GM12864 (cell line): Measurements from ENCODE around the gene HS3ST3B1.

Source experiments
- DNase-seq: peaks from one replicate; pipeline ENCODE4 v3.0.0-alpha.2; 2011; ENCODE audit warnings: low read depth
- H3K4me3 ChIP-seq: 2 replicates; pipeline ENCODE4 v1.5.1; 2011; ENCODE audit warnings: mild to moderate bottlenecking, low read depth, low read length, control low read depth
- CTCF ChIP-seq: IDR thresholded peaks from 2 replicates; pipeline ENCODE4 v1.5.1; 2011; ENCODE audit warnings: low read depth, mild to moderate bottlenecking, moderate library complexity, low read length, control low read depth, inconsistent platforms; ENCODE audit errors: missing control alignments

HS3ST3B1 gene

GRCh38 chr17:14302431-14303099, 1.7 kb downstream of the HS3ST3B1 start:
- H3K4me3 ChIP-seq: peak overlapping the region; percentile 58
- DNase-seq: peak; percentile 29
- peak; percentile 77 for TF ChIP-seq CTCF

GRCh38 chr17:14303343-14304221, 2.7 kb downstream of the HS3ST3B1 start:
- no peak for TF ChIP-seq CTCF

GRCh38 chr17:14304222-14304772, 3.4 kb downstream of the HS3ST3B1 start:
- DNase-seq: no peak
- no peak for TF ChIP-seq CTCF
- H3K4me3 ChIP-seq: no peak overlapping the region

More at GRCh38 chr17:14303343-14304221, 2.7 kb downstream of the HS3ST3B1 start:
- H3K4me3 ChIP-seq: peak overlapping the region; percentile 58
- no peak for DNase-seq

GRCh38 chr17:14304773-14305517, 4.1 kb downstream of the HS3ST3B1 start:
- H3K4me3 ChIP-seq: no peak overlapping the region
- DNase-seq: no peak
- no peak for TF ChIP-seq CTCF

- no peak for TF ChIP-seq CTCF
- H3K4me3 ChIP-seq: no peak overlapping the region
- DNase-seq: no peak
These were observed 5.1 kb downstream of the HS3ST3B1 start for GRCh38 chr17:14305785-14306496.

GRCh38 chr17:14306596-14306995, 5.7 kb downstream of the HS3ST3B1 start:
- no peak for DNase-seq
- no peak overlapping the region for H3K4me3 ChIP-seq
- TF ChIP-seq CTCF: no peak
